GM12891 (cell line): ENCODE data around the gene MCIDAS.

Source experiments
- PAX5 ChIP-seq: IDR thresholded peaks from 2 replicates; pipeline ENCODE4 v1.6.1; 2011; ENCODE audit warnings: low read length, moderate library complexity, mild to moderate bottlenecking; ENCODE audit not compliant: insufficient read depth, severe bottlenecking
- POLR2A ChIP-seq: IDR thresholded peaks from 2 replicates; pipeline ENCODE4 v1.6.1; 2011; ENCODE audit warnings: low read depth, low read length, control low read depth
- POLR2AphosphoS5 ChIP-seq: IDR thresholded peaks from 2 replicates; pipeline ENCODE4 v1.6.1; 2011; ENCODE audit warnings: low read depth, low read length, control low read depth
- SPI1 ChIP-seq: IDR thresholded peaks from 2 replicates; pipeline ENCODE4 v1.6.1; 2011; ENCODE audit warnings: low read depth, low read length, control low read depth
- TAF1 ChIP-seq: IDR thresholded peaks from 2 replicates; pipeline ENCODE4 v1.6.1; 2011; ENCODE audit warnings: low read depth, low read length, control low read depth

DNA sequence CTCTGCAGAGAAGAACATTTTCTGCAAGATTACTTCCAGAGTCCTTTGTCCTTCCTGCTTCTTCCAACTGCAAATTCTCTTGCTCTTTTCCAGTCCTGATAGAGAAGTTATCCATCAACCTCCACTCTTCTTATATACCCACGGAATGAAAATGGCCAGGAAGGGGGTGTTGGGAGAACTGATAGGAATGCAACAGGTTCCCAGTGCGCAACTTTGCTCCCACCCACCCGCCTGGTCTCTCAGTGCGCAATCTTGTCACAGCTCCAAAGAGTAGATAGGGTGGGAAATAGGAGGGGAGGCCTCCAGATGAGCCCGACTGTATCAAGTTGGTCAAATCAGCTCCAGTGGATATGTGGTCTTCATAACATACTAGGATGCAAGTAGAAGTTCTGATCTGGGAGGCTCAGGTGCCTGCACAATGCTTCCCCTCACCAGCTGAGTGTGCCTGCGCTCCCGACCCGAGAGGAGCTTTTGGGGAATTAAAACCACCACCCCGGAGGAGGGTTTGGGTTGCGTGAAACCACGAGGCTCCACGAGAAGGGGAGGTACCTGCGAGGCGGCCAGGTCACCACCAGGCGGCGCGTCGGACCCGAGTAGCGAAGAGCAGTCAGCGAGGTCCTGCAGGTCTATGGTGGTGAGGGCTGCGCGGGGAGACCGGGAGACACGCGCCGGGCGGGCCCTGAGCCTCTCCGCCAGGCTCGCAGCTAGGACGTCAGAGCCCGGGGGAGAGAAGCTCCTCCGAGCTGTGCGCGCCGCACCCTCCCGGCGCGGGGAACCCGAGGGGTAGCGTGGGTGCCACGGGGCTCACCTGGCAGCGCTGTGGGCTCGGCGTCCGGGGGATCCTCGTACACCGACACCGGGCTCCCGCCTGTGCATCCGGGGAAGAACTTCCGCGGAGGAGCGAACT, 835 bp downstream of the MCIDAS start:
- TF ChIP-seq POLR2A = no peak
- no peak for TF ChIP-seq POLR2AphosphoS5
- TF ChIP-seq TAF1 = no peak
- no peak for TF ChIP-seq SPI1
- TF ChIP-seq PAX5 = no peak
